Gastrocnemius medialis (tissue), 4 donors: ENCODE measurements around the gene EPB41L5. TPM values are rescaled to one million over a fixed set of nuclear protein-coding genes. Genes with fewer than 3 reads are reported as not detected.

ENCODE experiments used
- ATAC-seq, 2 donors: fragments of 150-250 bp; one replicate each; pipeline ENCODE4 v1.9.1; 2016
- DNase-seq, 2 donors: peaks; one replicate each; pipeline ENCODE4 v3.0.0-alpha.2; 2019
- H3K27ac ChIP-seq, 4 donors: fragments of 200-600 bp; sonication (generic); 1 replicate in 1 of 4; 2 replicates in 3 of 4; pipeline ENCODE4 v1.5.1; 2016 to 2018; ENCODE audit warnings: mild to moderate bottlenecking in 2 of 4, moderate library complexity in 1 of 4
- H3K27me3 ChIP-seq, 3 donors: fragments of 200-600 bp; sonication (generic) in 2 of 3; 1 replicate in 1 of 3; 2 replicates in 2 of 3; pipeline versions ENCODE4 v1.5.1 to v1.6.0; 2016 to 2019; ENCODE audit warnings: mild to moderate bottlenecking in 1 of 3, moderate library complexity in 1 of 3
- H3K36me3 ChIP-seq, 2 donors: fragments of 200-600 bp; sonication (generic) in 1 of 2; one replicate each; pipeline ENCODE4 v1.5.1; 2017 to 2018
- H3K4me1 ChIP-seq, 2 donors: fragments of 200-600 bp; sonication (generic) in 1 of 2; one replicate each; pipeline ENCODE4 v1.5.1; 2016 to 2017; ENCODE audit warnings: mild to moderate bottlenecking in 2 of 2
- H3K4me3 ChIP-seq, 4 donors: fragments of 200-600 bp; sonication (generic) in 3 of 4; 1 replicate in 1 of 4; 2 replicates in 3 of 4; pipeline ENCODE4 v1.5.1; 2016 to 2019; ENCODE audit warnings: mild to moderate bottlenecking in 2 of 4
- H3K9me3 ChIP-seq, 3 donors: fragments of 200-600 bp; sonication (generic) in 2 of 3; 1 replicate in 1 of 3; 2 replicates in 2 of 3; pipeline ENCODE4 v1.5.1; 2016 to 2019
- POLR2A ChIP-seq, 2 donors: fragments of 450-650 bp; IDR thresholded peaks; one replicate each; pipeline ENCODE4 v1.6.1; 2017; ENCODE audit warnings: antibody characterized with exemption in 2 of 2, mild to moderate bottlenecking in 2 of 2, moderate library complexity in 2 of 2
- in situ Hi-C, 4 donors: fragments of 200-750 bp; cut with MboI; loops; one replicate each; pipeline versions ENCODE4 v1.15.0 to v1.8.0; 2017; ENCODE audit warnings: low sequenced_read_pairs in 4 of 4
- intact Hi-C: fragments of 100-400 bp; cut with DNase I; formaldehyde crosslinking; loops from one replicate; pipeline ENCODE4 v1.15.1; 2023; ENCODE audit warnings: low total_unique reads
- total RNA-seq, 4 donors: library from RNA; depleted of rRNA; stranded (reverse); fragments of >200 nt; gene quantifications; one replicate each; pipeline versions ENCODE4 v1.1.0 to v1.2.3, GENCODE V29; 2016
- TF ChIP-seq, protein P1 (sequence below), 5 experiments: fragments of 450-650 bp in 3 of 5; fragments of 200-600 bp in 2 of 5; sonication (generic) in 2 of 5; IDR thresholded peaks in 4 of 5; conservative IDR thresholded peaks in 1 of 5; 1 replicate in 4 of 5; 2 replicates in 1 of 5; pipeline ENCODE4 v1.5.1; 2016 to 2019; ENCODE audit warnings: antibody characterized with exemption in 5 of 5, mild to moderate bottlenecking in 3 of 5, moderate library complexity in 3 of 5

Gene EPB41L5
- total RNA-seq, 4 donors from 2014 or later: 8.3 to 41.1 (median 12.7) TPM

- ATAC-seq (no peak), DNase-seq (no peak)
- no peak overlapping the region for H3K4me3 ChIP-seq
- H3K27ac ChIP-seq: no peak overlapping the region
- TF ChIP-seq, protein P1, sequence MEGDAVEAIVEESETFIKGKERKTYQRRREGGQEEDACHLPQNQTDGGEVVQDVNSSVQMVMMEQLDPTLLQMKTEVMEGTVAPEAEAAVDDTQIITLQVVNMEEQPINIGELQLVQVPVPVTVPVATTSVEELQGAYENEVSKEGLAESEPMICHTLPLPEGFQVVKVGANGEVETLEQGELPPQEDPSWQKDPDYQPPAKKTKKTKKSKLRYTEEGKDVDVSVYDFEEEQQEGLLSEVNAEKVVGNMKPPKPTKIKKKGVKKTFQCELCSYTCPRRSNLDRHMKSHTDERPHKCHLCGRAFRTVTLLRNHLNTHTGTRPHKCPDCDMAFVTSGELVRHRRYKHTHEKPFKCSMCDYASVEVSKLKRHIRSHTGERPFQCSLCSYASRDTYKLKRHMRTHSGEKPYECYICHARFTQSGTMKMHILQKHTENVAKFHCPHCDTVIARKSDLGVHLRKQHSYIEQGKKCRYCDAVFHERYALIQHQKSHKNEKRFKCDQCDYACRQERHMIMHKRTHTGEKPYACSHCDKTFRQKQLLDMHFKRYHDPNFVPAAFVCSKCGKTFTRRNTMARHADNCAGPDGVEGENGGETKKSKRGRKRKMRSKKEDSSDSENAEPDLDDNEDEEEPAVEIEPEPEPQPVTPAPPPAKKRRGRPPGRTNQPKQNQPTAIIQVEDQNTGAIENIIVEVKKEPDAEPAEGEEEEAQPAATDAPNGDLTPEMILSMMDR (IDR thresholded peaks at IDR 0.05 in 4 of 5, conservative IDR thresholded peaks at IDR 0.05 in 1 of 5): no peak
- no peak for TF ChIP-seq POLR2A (IDR thresholded peaks at IDR 0.05)
- H3K9me3 ChIP-seq: no peaks in the 10 kb centered on the region
- H3K4me1 ChIP-seq: peaks cover 0 to 5% of the 10 kb centered on the region in 2 donors
- in situ Hi-C loops (no loop called here), intact Hi-C loops (no loop called here)
- H3K36me3 ChIP-seq: no peaks in the 10 kb centered on the region
- H3K27me3 ChIP-seq: no peaks in the 10 kb centered on the region
Measured at GRCh38 chr2:120052597-120052996, 39.7 kb downstream of the EPB41L5 start.

DNA sequence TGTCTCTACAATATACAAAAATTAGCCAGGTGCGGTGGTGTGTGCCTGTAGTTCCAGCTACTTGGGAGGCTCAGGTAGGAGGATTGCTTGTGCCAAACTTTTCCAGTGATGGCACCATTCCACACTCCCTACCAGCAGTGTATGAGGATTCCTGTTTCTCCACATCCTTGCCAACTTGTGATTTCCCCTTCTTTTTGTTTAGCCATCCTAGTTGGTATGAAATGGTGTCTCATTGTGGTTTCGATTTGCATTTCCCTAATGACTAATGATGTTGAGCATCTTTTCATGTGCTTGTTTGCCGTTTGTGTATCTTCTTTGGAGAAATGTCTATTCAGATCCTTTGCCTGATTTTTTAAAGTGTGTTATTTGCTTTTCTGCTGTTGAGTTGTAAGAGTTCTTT lies 41.0 kb downstream of the EPB41L5 start:
- DNase-seq: no peak
- TF ChIP-seq POLR2A (IDR thresholded peaks at IDR 0.05): no peak
- TF ChIP-seq, protein P1 (IDR thresholded peaks at IDR 0.05 in 4 of 5, conservative IDR thresholded peaks at IDR 0.05 in 1 of 5): no peak
- ATAC-seq: no peak
- Histone ChIP-seq H3K9me3 (no peaks in the 10 kb centered on the region), H3K4me3 (no peak overlapping the region), H3K4me1 (peaks cover 0 to 5% of the 10 kb centered on the region in 2 donors), H3K36me3 (no peaks in the 10 kb centered on the region), H3K27me3 (no peaks in the 10 kb centered on the region), H3K27ac (no peak overlapping the region)
- intact Hi-C loops: no loop called here
- in situ Hi-C loops: no loop called here

DNA sequence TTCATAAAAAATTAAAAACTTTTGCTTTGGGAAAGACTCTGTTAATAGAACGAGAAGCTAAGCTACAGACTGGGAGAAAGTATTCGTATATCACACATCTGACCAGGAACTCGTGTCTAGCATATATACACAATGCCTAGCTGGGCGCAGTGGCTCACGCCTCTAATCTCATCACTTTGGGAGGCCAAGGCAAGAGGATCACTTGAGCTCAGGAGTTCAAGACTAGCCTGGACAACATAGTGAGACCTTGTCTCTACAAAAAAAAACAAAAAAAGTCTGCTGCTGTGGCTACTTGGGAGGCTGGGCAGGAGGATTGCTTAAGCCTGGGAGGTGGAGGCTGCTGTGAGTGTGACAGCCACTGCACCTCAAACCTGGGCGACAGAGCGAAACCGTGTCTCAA lies 46.6 kb downstream of the EPB41L5 start:
- Histone ChIP-seq H3K4me3 (no peak overlapping the region), H3K27ac (no peak overlapping the region), H3K9me3 (no peaks in the 10 kb centered on the region), H3K27me3 (no peaks in the 10 kb centered on the region), H3K4me1 (peaks cover 0 to 5% of the 10 kb centered on the region in 2 donors), H3K36me3 (no peaks in the 10 kb centered on the region)
- no peak for ATAC-seq
- intact Hi-C loops: no loop called here
- no peak for TF ChIP-seq POLR2A (IDR thresholded peaks at IDR 0.05)
- TF ChIP-seq, protein P1 (IDR thresholded peaks at IDR 0.05 in 4 of 5, conservative IDR thresholded peaks at IDR 0.05 in 1 of 5): no peak
- in situ Hi-C loops: no loop called here
- no peak for DNase-seq

GRCh38 chr2:120060088-120060623 lies 47.3 kb downstream of the EPB41L5 start:
- intact Hi-C loops: no loop called here
- no peak overlapping the region for H3K27ac ChIP-seq
- no peaks in the 10 kb centered on the region for H3K9me3 ChIP-seq
- H3K27me3 ChIP-seq: no peaks in the 10 kb centered on the region
- ATAC-seq: no peak
- H3K4me3 ChIP-seq: no peak overlapping the region
- DNase-seq: no peak
- TF ChIP-seq, protein P1 (IDR thresholded peaks at IDR 0.05 in 4 of 5, conservative IDR thresholded peaks at IDR 0.05 in 1 of 5): no peak
- TF ChIP-seq POLR2A (IDR thresholded peaks at IDR 0.05): no peak
- peaks cover 0 to 5% of the 10 kb centered on the region in 2 donors for H3K4me1 ChIP-seq
- in situ Hi-C loops: no loop called here
- H3K36me3 ChIP-seq: no peaks in the 10 kb centered on the region

DNA sequence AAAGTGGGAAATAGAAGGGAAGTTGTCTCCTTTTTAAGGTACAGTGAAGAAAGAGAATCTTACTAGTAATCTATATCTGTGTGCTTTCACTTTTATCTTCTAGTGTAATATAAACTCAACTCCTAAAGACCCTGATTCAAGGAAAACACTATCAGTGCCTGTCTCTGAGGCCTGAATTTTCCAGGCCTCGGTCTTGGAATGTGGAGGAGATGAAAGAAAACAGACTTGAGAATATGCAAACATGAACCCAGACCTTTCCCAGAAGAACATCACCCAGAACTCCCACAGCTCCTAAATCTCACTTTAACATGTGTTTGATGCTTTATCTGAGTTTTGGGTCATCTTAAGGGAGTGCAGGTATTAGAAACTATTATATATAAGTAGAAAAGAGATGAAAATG lies 51.8 kb downstream of the EPB41L5 start:
- no peak for ATAC-seq
- intact Hi-C loops (no loop called here), in situ Hi-C loops (no loop called here)
- Histone ChIP-seq H3K36me3 (no peaks in the 10 kb centered on the region), H3K27me3 (no peaks in the 10 kb centered on the region), H3K4me3 (no peak overlapping the region), H3K4me1 (peaks cover 17% of the 10 kb centered on the region in 2 donors), H3K9me3 (no peaks in the 10 kb centered on the region), H3K27ac (no peak overlapping the region)
- no peak for TF ChIP-seq POLR2A (IDR thresholded peaks at IDR 0.05)
- DNase-seq: no peak
